Measurements from ENCODE around the gene GLRX2. TPM values are rescaled to one million over a fixed set of nuclear protein-coding genes. Genes with fewer than 3 reads are reported as not detected.

GLRX2 gene
- total RNA-seq, 4 donors from 2014 or later: 4.5 to 23.0 (median 6.1) TPM

GRCh38 chr1:193083365-193084088, 21.7 kb downstream of the GLRX2 start:
- WGBS, 2 donors: 81 to 88% methylated on average over 6 of the region's 6 CpGs
- peaks cover 6 to 34% of the 10 kb centered on the region in 2 donors for H3K36me3 ChIP-seq

GRCh38 chr1:193079187-193079586, 26.0 kb downstream of the GLRX2 start:
- no peaks in the 10 kb centered on the region for H3K27me3 ChIP-seq
- 97 to 100% methylated on average over 3 of the region's 3 CpGs for WGBS, 2 donors
- intact Hi-C loops (cut with DNase I): no loop called here
- H3K27ac ChIP-seq: no peak overlapping the region
- no peak for DNase-seq
- no peak overlapping the region for H3K4me3 ChIP-seq (replicated peaks in 1 of 3)
- TF ChIP-seq CTCF (IDR thresholded peaks at IDR 0.05): no peak
- no peak for TF ChIP-seq POLR2A (IDR thresholded peaks at IDR 0.05)
- H3K9me3 ChIP-seq: no peaks in the 10 kb centered on the region
- peaks cover 8 to 45% of the 10 kb centered on the region in 2 donors for H3K36me3 ChIP-seq
- peaks cover 0 to 3% of the 10 kb centered on the region in 2 donors for H3K4me1 ChIP-seq

More at GRCh38 chr1:193083365-193084088, 21.7 kb downstream of the GLRX2 start:
- H3K27me3 ChIP-seq: no peaks in the 10 kb centered on the region
- H3K4me3 ChIP-seq (replicated peaks in 1 of 3): no peak overlapping the region
- H3K27ac ChIP-seq: no peak overlapping the region
- H3K4me1 ChIP-seq: peaks cover 0 to 13% of the 10 kb centered on the region in 2 donors
- no peaks in the 10 kb centered on the region for H3K9me3 ChIP-seq
- intact Hi-C loops (cut with DNase I): no loop called here
- TF ChIP-seq CTCF (IDR thresholded peaks at IDR 0.05) (no peak), POLR2A (IDR thresholded peaks at IDR 0.05) (no peak)
- no peak for DNase-seq

- DNase-seq: no peak
- Histone ChIP-seq H3K36me3 (peaks cover 8 to 35% of the 10 kb centered on the region in 2 donors), H3K27ac (no peak overlapping the region), H3K4me1 (no peaks in the 10 kb centered on the region), H3K4me3 (replicated peaks in 1 of 3) (no peak overlapping the region), H3K27me3 (no peaks in the 10 kb centered on the region), H3K9me3 (no peaks in the 10 kb centered on the region)
- TF ChIP-seq CTCF (IDR thresholded peaks at IDR 0.05): no peak
- TF ChIP-seq POLR2A (IDR thresholded peaks at IDR 0.05): no peak
- intact Hi-C loops (cut with DNase I): no loop called here
Observed at GRCh38 chr1:193077991-193078390, 27.2 kb downstream of the GLRX2 start.

GRCh38 chr1:193070942-193071341, 34.3 kb downstream of the GLRX2 start:
- Histone ChIP-seq H3K4me1 (peaks cover 3 to 9% of the 10 kb centered on the region in 2 donors), H3K27me3 (no peaks in the 10 kb centered on the region), H3K27ac (no peak overlapping the region), H3K9me3 (no peaks in the 10 kb centered on the region), H3K4me3 (replicated peaks in 1 of 3) (no peak overlapping the region), H3K36me3 (no peaks in the 10 kb centered on the region)
- DNase-seq: no peak
- 72 to 74% methylated on average over 5 of the region's 5 CpGs for WGBS, 2 donors
- intact Hi-C loops (cut with DNase I): no loop called here
- TF ChIP-seq POLR2A (IDR thresholded peaks at IDR 0.05) (no peak), CTCF (IDR thresholded peaks at IDR 0.05) (no peak)

GRCh38 chr1:193070386-193070753, 34.8 kb downstream of the GLRX2 start:
- intact Hi-C loops (cut with DNase I): no loop called here
- 64 to 77% methylated on average over 2 of the region's 2 CpGs for WGBS, 2 donors

More at GRCh38 chr1:193070386-193070753, 34.8 kb downstream of the GLRX2 start:
- no peak overlapping the region for H3K27ac ChIP-seq
- H3K36me3 ChIP-seq: no peaks in the 10 kb centered on the region
- DNase-seq: no peak
- no peak for TF ChIP-seq CTCF (IDR thresholded peaks at IDR 0.05)
- no peak for TF ChIP-seq POLR2A (IDR thresholded peaks at IDR 0.05)
- H3K9me3 ChIP-seq: no peaks in the 10 kb centered on the region
- no peaks in the 10 kb centered on the region for H3K27me3 ChIP-seq
- H3K4me3 ChIP-seq (replicated peaks in 1 of 3): no peak overlapping the region
- peaks cover 3 to 9% of the 10 kb centered on the region in 2 donors for H3K4me1 ChIP-seq
